Measurements from ENCODE around the gene MINDY4. TPM values are rescaled to one million over a fixed set of nuclear protein-coding genes. Genes with fewer than 3 reads are reported as not detected.

Gene MINDY4
- total and polyA plus RNA-seq, 10 of the 15 experiments (the other 5 are each of a cell fraction or from before 2014, with no cell fraction given) = 0.10 to 0.90 (median 0.40) TPM

GRCh38 chr7:30799206-30799975 is 28.2 kb downstream of the MINDY4 start (continued):
- TF ChIP-seq BCLAF1 (IDR thresholded peaks at IDR 0.05) = no peak
- TF ChIP-seq LARP7 (IDR thresholded peaks at IDR 0.05) = no peak
- peak; percentile 87 for TF ChIP-seq DPF2 (IDR thresholded peaks at IDR 0.05)
- 0 out of 2 replicates have a peak, but pooled peaks have one; percentile 42 for TF ChIP-seq STAT3 (IDR thresholded peaks at IDR 0.05; ENCODE audit: low read depth, low read length)
- no peak for TF ChIP-seq ZBTB11 (CRISPR knock-in tag; IDR thresholded peaks at IDR 0.05)
- TF ChIP-seq ZNF24 (IDR thresholded peaks at IDR 0.05) = peak; percentile 52; the same call in 1 of the 2 replicates
- TF ChIP-seq MYC (IDR thresholded peaks at IDR 0.05; ENCODE audit: insufficient read depth, insufficient read length, insufficient replicate concordance, low read length, severe bottlenecking) = no peak
- no peak for TF ChIP-seq PAX8 (IDR thresholded peaks at IDR 0.05)
- TF ChIP-seq SUZ12 (IDR thresholded peaks at IDR 0.05; ENCODE audit: unreplicated experiment) = no peak
- no peak for TF ChIP-seq POLR2AphosphoS2 (IDR thresholded peaks at IDR 0.05; ENCODE audit: low read depth, low read length)
- TF ChIP-seq REST (IDR thresholded peaks at IDR 0.05; ENCODE audit: low read depth, low read length) = no peak
- TF ChIP-seq BCL11A (IDR thresholded peaks at IDR 0.05; ENCODE audit: low read depth, low read length) = peak; percentile 73
- TF ChIP-seq NKRF (conservative IDR thresholded peaks at IDR 0.05) = no peak
- TF ChIP-seq ELK1 (IDR thresholded peaks at IDR 0.05; ENCODE audit: low read depth, low read length) = no peak
- no peak for TF ChIP-seq RELA (IDR thresholded peaks at IDR 0.05; ENCODE audit: borderline replicate concordance, partially characterized antibody)
- TF ChIP-seq RB1 (IDR thresholded peaks at IDR 0.05; ENCODE audit: borderline replicate concordance) = no peak
